A673 (cell line): ENCODE results near the gene SUSD1.

Experiments used
- CTCF ChIP-seq: fragments of 300-800, 200-600 bp; sonication (generic); conservative IDR thresholded peaks from 2 replicates; pipeline ENCODE4 v1.5.1; 2017; ENCODE audit warnings: low read depth, mild to moderate bottlenecking, antibody characterized with exemption, low read length, moderate library complexity, mixed read lengths
- EZH2 ChIP-seq: fragments of 200-600 bp; sonication (generic); IDR thresholded peaks from 2 replicates; pipeline ENCODE4 v1.6.1; 2017; ENCODE audit warnings: borderline replicate concordance, low read depth, mild to moderate bottlenecking, mixed read lengths, antibody characterized with exemption, low read length; ENCODE audit not compliant: poor library complexity, severe bottlenecking

DNA sequence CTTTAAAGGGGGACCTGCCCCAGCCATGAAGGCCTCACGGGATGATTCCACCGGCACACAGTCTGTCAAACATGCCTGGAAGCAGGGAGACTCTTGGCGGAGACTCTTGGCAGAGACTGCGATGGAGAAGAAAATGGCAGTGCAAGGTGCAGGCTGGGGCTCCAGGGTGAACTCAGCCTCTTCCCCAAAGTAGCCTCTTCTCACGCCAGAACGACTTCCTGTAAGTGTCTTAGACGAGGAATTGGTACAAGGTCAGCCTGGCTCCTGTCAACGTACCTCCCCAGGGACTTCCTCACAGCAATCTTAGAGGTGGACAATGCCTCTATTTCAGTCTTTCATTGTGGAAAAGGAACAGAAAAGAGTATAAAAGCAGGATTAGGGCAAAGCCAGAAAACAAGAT lies 169.2 kb downstream of the SUSD1 start:
- TF ChIP-seq CTCF (no peak), EZH2 (no peak)
